ENCODE measurements around the gene GALNT2. TPM values are rescaled to one million over a fixed set of nuclear protein-coding genes. Genes with fewer than 3 reads are reported as not detected.

GALNT2 gene
- total and polyA plus RNA-seq, 7 donors, result 43.7 to 88.7 (median 75.7) TPM

DNA sequence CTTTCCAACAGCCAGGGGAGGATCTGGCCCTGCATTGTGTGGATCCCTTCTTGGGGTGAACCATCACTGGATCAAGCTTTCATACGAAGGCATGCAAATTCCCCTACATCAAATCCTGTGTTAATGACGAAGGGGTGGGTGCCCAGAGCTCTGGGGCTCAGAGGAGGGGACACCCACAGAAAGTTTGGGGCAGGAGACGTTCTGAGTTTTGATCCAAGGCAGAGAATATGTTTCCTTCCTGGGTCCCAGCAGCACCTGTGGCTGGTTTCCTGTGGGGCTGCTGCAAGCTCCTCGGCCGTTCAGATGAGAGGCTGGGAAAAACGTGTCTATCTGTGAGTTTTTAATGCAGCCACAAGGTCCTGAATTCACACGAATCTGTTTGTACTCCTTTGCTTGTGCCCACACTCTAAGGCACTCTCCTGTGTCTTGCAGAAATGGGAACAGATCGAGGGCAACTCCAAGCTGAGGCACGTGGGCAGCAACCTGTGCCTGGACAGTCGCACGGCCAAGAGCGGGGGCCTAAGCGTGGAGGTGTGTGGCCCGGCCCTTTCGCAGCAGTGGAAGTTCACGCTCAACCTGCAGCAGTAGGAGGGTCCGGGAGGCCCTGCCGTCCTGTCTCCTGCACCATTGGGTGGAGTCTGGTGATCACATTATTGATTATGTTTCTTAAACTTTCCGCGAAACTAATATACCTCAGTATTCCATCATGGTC, 212.0 kb downstream of the GALNT2 start:
- TF ChIP-seq, protein P1, sequence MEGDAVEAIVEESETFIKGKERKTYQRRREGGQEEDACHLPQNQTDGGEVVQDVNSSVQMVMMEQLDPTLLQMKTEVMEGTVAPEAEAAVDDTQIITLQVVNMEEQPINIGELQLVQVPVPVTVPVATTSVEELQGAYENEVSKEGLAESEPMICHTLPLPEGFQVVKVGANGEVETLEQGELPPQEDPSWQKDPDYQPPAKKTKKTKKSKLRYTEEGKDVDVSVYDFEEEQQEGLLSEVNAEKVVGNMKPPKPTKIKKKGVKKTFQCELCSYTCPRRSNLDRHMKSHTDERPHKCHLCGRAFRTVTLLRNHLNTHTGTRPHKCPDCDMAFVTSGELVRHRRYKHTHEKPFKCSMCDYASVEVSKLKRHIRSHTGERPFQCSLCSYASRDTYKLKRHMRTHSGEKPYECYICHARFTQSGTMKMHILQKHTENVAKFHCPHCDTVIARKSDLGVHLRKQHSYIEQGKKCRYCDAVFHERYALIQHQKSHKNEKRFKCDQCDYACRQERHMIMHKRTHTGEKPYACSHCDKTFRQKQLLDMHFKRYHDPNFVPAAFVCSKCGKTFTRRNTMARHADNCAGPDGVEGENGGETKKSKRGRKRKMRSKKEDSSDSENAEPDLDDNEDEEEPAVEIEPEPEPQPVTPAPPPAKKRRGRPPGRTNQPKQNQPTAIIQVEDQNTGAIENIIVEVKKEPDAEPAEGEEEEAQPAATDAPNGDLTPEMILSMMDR (IDR thresholded peaks at IDR 0.05), result no peak
- 86 to 90% (median 88%) methylated on average over 20 of the region's 20 CpGs for WGBS, 3 donors
- Histone ChIP-seq H3K27ac (no peak overlapping the region), H3K27me3 (ENCODE audit: insufficient read depth in 3 of 3, low read length in 2 of 3) (no peaks in the 10 kb centered on the region), H3K4me1 (no peaks in the 10 kb centered on the region), H3K36me3 (ENCODE audit: insufficient read depth in 1 of 2, low read depth in 1 of 2) (peaks cover 0 to 78% of the 10 kb centered on the region in 2 donors), H3K9me3 (no peaks in the 10 kb centered on the region), H3K4me3 (no peak overlapping the region)
- intact Hi-C loops (cut with DNase I), result no loop called here
- no peak for DNase-seq
- ATAC-seq, result no peak

DNA sequence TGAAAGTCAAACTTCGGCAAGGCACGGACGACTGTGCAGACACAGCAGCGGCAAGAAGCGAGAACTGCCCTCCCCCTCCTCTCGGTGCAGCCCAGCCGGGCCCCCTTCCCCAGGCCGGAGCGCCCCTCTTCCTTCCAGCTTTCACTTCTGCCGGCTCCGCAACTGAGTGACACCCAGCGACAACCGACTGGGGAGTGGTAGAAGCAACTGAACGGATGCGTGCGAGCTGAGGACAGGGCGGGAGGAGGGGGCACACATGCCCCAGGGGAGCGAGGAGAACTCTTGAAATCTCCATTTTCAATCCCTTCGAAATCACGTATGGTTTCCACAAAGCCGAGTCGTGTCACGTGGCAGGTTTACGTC, 212.5 kb downstream of the GALNT2 start:
- TF ChIP-seq, protein P1 (IDR thresholded peaks at IDR 0.05), result no peak
- Histone ChIP-seq H3K4me3 (no peak overlapping the region), H3K9me3 (no peaks in the 10 kb centered on the region), H3K36me3 (ENCODE audit: insufficient read depth in 1 of 2, low read depth in 1 of 2) (peaks cover 0 to 73% of the 10 kb centered on the region in 2 donors), H3K27me3 (ENCODE audit: insufficient read depth in 3 of 3, low read length in 2 of 3) (no peaks in the 10 kb centered on the region), H3K27ac (no peak overlapping the region), H3K4me1 (no peaks in the 10 kb centered on the region)
- intact Hi-C loops (cut with DNase I), result no loop called here
- 95 to 96% (median 95%) methylated on average over 24 of the region's 24 CpGs for WGBS, 3 donors
- DNase-seq (peak in 1 of 2 donors; percentile 50), ATAC-seq (no peak)

DNA sequence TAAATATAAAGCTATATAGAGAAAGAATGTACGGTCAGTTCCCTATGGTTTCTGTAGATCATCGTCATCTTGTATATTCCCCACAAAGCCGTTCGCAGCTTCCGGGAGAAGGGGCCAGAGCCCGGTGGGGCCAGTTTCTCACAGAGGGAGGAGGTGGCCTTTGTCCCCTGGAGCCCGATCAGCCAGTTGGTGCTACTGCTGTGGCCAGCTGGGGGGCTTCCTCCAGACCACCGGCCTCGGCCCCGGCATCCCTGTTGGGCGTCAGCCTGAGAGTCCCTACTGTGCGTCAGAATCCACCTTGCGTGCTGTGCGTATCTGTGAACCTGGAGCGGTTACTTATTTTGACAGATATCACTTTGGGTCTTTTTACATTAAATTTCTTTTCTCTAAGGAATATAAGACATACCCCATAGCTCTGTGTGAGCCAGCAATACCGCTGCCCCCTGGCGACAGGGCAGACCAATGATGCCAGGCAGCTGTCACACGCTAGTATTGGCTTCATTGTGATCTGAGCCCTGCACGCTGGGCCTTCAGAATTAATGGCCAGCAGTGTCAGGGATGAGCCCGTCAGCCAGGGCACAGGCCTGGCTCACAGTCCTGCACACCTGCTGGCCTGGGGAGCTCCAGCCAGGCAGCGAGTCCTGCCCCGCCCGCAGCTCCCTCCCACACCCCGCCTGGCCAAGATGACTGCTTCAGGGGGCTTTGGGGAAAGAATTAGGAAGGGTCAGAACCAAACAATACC, 213.2 kb downstream of the GALNT2 start:
- Histone ChIP-seq H3K36me3 (ENCODE audit: insufficient read depth in 1 of 2, low read depth in 1 of 2) (peaks cover 0 to 66% of the 10 kb centered on the region in 2 donors), H3K4me1 (no peaks in the 10 kb centered on the region), H3K27me3 (ENCODE audit: insufficient read depth in 3 of 3, low read length in 2 of 3) (no peaks in the 10 kb centered on the region), H3K9me3 (no peaks in the 10 kb centered on the region), H3K4me3 (no peak overlapping the region), H3K27ac (peak overlapping the region; percentile 21)
- WGBS, 3 donors, result 65 to 76% (median 70%) methylated on average over 24 of the region's 24 CpGs
- intact Hi-C loops (cut with DNase I), result no loop called here
- peak in 1 of 2 donors; percentile 60 for DNase-seq
- TF ChIP-seq, protein P1 (IDR thresholded peaks at IDR 0.05), result peak; percentile 34
- ATAC-seq, result peak; percentile 53 to 92 (median 82)

DNA sequence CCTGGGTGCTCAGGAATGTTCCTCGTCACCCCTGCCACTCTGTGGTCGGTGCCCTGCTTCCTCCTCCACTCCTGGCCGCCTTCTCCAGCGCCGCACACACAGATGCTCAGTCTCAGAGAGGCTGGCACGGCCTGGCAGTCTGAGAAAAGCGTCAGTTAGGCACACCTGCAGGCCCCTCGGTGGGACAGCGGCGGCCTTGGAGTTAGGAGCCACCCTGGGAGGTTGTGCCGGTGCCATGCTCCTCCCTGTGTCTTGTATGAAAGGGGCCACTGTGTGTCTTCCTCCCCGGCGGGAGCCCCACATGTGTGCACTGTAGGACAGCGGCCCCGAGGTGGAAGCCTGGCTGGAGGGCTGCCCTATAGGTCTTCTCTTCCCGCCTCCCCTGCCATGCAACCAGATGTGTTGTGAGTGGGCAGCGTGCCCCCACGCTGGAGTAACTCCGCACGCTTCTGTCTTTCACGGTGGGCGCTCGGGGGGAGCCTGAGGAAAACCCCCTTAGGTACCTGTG, 213.9 kb downstream of the GALNT2 start:
- TF ChIP-seq, protein P1 (IDR thresholded peaks at IDR 0.05), result no peak
- Histone ChIP-seq H3K4me1 (no peaks in the 10 kb centered on the region), H3K27ac (peak overlapping the region; percentile 21), H3K27me3 (ENCODE audit: insufficient read depth in 3 of 3, low read length in 2 of 3) (no peaks in the 10 kb centered on the region), H3K4me3 (no peak overlapping the region), H3K36me3 (ENCODE audit: insufficient read depth in 1 of 2, low read depth in 1 of 2) (peaks cover 0 to 59% of the 10 kb centered on the region in 2 donors), H3K9me3 (no peaks in the 10 kb centered on the region)
- peak in 1 of 2 donors; percentile 40 for DNase-seq
- intact Hi-C loops (cut with DNase I), result no loop called here
- peak in 2 of 4 donors; percentile 5 to 29 for ATAC-seq
- 85 to 93% (median 88%) methylated on average over 23 of the region's 23 CpGs for WGBS, 3 donors

All from psoas muscle (tissue), 8 donors.